ENCODE measurements around the gene FAM156B. TPM values are rescaled to one million over a fixed set of nuclear protein-coding genes. Genes with fewer than 3 reads are reported as not detected.
"Not testable (repeated sequence)": the region's sequence is repeated elsewhere in the genome, so short reads cannot be mapped to it uniquely, and the experiment has no call there.

The FAM156B gene
- total and polyA plus RNA-seq, 9 of the 15 experiments (the other 6 are each of a cell fraction or from before 2014, with no cell fraction given) = 0.24 to 32.2 (median 14.2) TPM

GRCh38 chrX:52913681-52914080, 16.6 kb downstream of the FAM156B start:
- H3K9me1 ChIP-seq (ENCODE audit: control insufficient read depth, insufficient read depth, low read length); BruUV-seq (replicated peaks); H3K9me3 ChIP-seq (replicated peaks; ENCODE audit: control insufficient read depth, insufficient read depth, low read depth, low read length); H3K9ac ChIP-seq (ENCODE audit: insufficient read depth in 1 of 2, low read depth in 2 of 2, low read length in 2 of 2); in situ Hi-C loops (cut with MboI); POLR2A ChIA-PET; H3K4me3 ChIP-seq; H3K79me2 ChIP-seq (ENCODE audit: control insufficient read depth, insufficient read depth, low read length); H3K36me3 ChIP-seq (ENCODE audit: control insufficient read depth, insufficient read depth, low read length); H3K4me1 ChIP-seq (replicated peaks in 1 of 2; ENCODE audit: control insufficient read depth in 2 of 2, insufficient read depth in 2 of 2, low read length in 2 of 2); intact Hi-C loops (cut with micrococcal nuclease); H4K20me1 ChIP-seq (replicated peaks; ENCODE audit: control insufficient read depth, insufficient read depth, low read length); H3K4me2 ChIP-seq (ENCODE audit: insufficient read depth, low read length); DNase-seq (ENCODE audit: extremely low read depth in 1 of 4, low spot score in 3 of 4); H3K27me3 ChIP-seq (ENCODE audit: control insufficient read depth in 2 of 2, insufficient read depth in 2 of 2, low read length in 2 of 2); CTCF ChIA-PET (ENCODE audit: low intra/inter-chr PET ratio); ATAC-seq; FAIRE-seq; H3K27ac ChIP-seq (ENCODE audit: extremely low read depth, low read depth, low read length); H2AFZ ChIP-seq (ENCODE audit: low read depth, low read length): not testable (repeated sequence)
- no CpG with 5 or more reads among the region's 9 CpGs for WGBS (ENCODE audit: insufficient coverage, low coverage, missing lambda C conversion rate)

GRCh38 chrX:52914704-52915103, 17.6 kb downstream of the FAM156B start:
- H3K36me3 ChIP-seq (ENCODE audit: control insufficient read depth, insufficient read depth, low read length); H3K27ac ChIP-seq (ENCODE audit: extremely low read depth, low read depth, low read length); H3K4me2 ChIP-seq (ENCODE audit: insufficient read depth, low read length); H3K4me3 ChIP-seq; H2AFZ ChIP-seq (ENCODE audit: low read depth, low read length); H3K79me2 ChIP-seq (ENCODE audit: control insufficient read depth, insufficient read depth, low read length); H3K9me1 ChIP-seq (ENCODE audit: control insufficient read depth, insufficient read depth, low read length); intact Hi-C loops (cut with micrococcal nuclease); H3K27me3 ChIP-seq (ENCODE audit: control insufficient read depth in 2 of 2, insufficient read depth in 2 of 2, low read length in 2 of 2); H3K4me1 ChIP-seq (replicated peaks in 1 of 2; ENCODE audit: control insufficient read depth in 2 of 2, insufficient read depth in 2 of 2, low read length in 2 of 2); BruUV-seq (replicated peaks); DNase-seq (ENCODE audit: extremely low read depth in 1 of 4, low spot score in 3 of 4); H3K9me3 ChIP-seq (replicated peaks; ENCODE audit: control insufficient read depth, insufficient read depth, low read depth, low read length); CTCF ChIA-PET (ENCODE audit: low intra/inter-chr PET ratio); in situ Hi-C loops (cut with MboI); H4K20me1 ChIP-seq (replicated peaks; ENCODE audit: control insufficient read depth, insufficient read depth, low read length); POLR2A ChIA-PET; ATAC-seq; H3K9ac ChIP-seq (ENCODE audit: insufficient read depth in 1 of 2, low read depth in 2 of 2, low read length in 2 of 2); FAIRE-seq: not testable (repeated sequence)
- no CpG with 5 or more reads among the region's 3 CpGs for WGBS (ENCODE audit: insufficient coverage, low coverage, missing lambda C conversion rate)
